ES-I3 (cell line): ENCODE results near the gene TOB2.
A peak's percentile ranks its signal among the peaks of the same experiment; 100 is the strongest.
"Not testable (repeated sequence)": the region's sequence is repeated elsewhere in the genome, so short reads cannot be mapped to it uniquely, and the experiment has no call there.

Source experiments
- H3K36me3 ChIP-seq: 2 replicates; pipeline ENCODE4 v1.6.1; 2013; ENCODE audit warnings: mild to moderate bottlenecking, low read length, control low read depth, moderate library complexity; ENCODE audit not compliant: insufficient read depth
- H3K4me1 ChIP-seq: 2 replicates; pipeline ENCODE4 v1.6.1; 2013; ENCODE audit warnings: mild to moderate bottlenecking, control low read depth, low read length; ENCODE audit not compliant: insufficient read depth
- H3K9ac ChIP-seq: 2 replicates; pipeline ENCODE4 v1.6.1; 2013; ENCODE audit warnings: low read depth, mild to moderate bottlenecking, low read length, moderate library complexity
- H3K9me3 ChIP-seq: 2 replicates; pipeline ENCODE4 v1.6.1; 2013; ENCODE audit warnings: mild to moderate bottlenecking, low read length, moderate library complexity; ENCODE audit not compliant: control insufficient read depth, insufficient read depth

Gene TOB2

DNA sequence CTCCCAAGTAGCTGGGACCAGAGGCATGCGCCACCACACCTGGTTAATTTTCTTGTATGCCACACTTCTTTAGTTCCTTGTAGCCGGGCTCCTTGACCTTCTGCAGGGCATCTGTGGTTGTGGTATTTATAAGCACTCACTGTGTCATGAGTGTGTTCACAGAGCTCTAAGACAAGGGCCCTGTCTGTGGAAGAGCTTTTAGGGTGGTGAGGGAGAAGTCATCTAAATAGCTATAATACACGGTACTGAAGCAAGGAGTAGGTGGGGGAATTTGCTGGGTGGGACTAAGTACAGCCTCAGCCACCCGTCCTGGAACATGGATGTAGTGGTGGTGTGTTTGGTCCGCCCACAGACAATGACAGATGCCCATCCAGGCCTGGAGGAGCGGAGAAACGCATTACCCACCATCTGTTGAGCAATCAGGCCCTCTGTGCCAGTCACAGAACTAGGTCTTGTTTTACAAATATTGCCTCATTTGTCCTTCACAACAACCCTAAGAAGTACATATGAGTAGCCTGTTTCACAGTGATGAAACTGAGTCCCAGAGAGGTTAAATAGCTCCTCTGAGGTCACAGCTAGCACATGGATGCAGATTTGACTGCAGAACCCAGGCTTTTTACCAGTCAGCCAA lies 32.4 kb upstream of the TOB2 start:
- H3K9ac ChIP-seq = no peak overlapping the region
- peaks cover 20% of the 10 kb centered on the region for H3K4me1 ChIP-seq
- H3K9me3 ChIP-seq = no peaks in the 10 kb centered on the region
- H3K36me3 ChIP-seq = peaks cover 3% of the 10 kb centered on the region; the same call in 1 of the 2 replicates

DNA sequence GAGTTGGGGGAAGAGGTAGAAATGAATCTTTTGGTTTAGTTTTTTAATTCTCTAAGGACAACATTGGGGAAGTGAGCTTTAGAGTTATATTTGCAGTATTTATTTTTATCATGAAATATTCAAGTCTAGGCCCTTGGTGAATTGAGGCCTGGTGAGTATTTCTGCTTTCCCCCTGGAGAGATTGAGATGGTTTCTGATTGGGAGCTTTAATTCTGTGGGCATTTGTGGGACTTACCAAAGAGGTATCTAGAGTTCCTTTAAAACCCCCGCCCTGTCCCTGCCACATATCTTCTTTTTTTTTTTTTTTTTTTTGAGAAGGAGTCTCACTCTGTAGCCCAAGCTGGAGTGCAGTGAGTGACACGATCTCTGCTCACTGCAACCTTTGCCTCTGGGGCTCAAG lies 31.9 kb upstream of the TOB2 start:
- H3K4me1 ChIP-seq = peaks cover 20% of the 10 kb centered on the region
- H3K9me3 ChIP-seq = no peaks in the 10 kb centered on the region
- no peak overlapping the region for H3K9ac ChIP-seq
- no peaks in the 10 kb centered on the region for H3K36me3 ChIP-seq

DNA sequence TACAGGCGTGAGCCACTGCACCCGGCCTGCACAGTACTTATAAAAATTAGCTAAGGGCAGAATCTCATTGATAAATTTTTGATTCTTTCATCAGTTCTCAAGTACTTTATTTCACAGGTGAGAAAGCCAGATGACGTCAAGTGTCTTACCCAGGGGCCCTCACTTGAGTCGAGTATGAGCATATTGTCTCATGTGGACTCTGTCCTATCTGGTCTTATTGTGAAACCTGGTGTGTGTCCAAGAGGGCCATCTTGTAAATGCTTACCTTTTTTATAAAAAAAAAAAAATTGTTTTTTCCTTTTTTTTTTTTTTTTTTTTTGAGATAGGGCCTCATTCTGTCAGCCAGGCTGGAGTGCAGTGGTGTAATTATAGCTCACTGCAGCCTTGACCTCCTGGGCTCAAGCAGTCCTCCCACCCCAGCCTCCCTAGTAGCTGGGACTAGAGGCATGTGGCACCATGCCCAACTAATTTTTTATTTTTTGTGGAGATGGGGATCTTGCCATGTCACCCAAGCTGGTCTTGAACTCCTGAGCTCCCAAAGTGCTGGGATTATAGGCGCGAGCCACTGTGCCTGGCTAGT lies 28.4 kb upstream of the TOB2 start:
- Histone ChIP-seq H3K36me3 (no peaks in the 10 kb centered on the region), H3K9me3 (no peaks in the 10 kb centered on the region), H3K4me1 (peaks cover 2% of the 10 kb centered on the region), H3K9ac (no peak overlapping the region)

DNA sequence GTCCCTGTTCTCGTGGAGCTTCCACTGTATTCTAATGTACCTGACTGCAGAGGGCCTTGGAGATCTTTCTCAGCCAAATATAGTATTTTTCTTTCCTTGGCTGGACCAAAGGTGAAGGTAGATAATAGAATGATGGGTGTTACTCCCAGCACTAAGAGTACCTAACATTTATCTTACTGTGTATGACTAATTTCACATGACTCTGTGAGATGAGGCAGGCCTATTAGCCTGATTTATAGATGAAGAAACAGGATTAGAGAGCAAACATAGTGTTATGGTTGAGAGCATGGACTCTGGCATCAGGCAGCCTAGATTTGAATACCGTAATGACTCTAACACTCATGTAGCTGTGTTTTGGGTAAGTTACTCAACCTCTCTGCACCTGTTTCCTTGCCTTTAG lies 25.0 kb upstream of the TOB2 start:
- no peak overlapping the region for H3K9ac ChIP-seq
- H3K36me3 ChIP-seq = peaks cover 4% of the 10 kb centered on the region; the same call in 1 of the 2 replicates

DNA sequence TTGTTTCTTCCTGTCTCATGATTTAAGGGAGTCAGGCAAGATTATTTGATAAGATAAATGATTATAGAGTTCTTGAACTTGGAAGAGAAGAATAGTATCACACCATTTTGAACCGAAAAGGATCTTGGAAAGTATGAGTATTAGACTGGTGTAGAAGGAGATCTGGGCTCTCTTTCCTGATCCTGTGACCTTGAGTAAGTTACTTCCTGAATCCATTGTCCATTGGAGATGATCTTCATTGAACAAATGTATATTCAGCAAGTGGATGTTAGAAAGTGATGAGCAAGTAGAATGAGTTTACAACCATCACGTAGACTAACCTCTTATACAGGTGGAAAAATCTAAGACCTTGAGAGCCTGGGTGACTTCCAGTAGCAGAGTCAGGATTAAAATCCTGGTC lies 24.3 kb upstream of the TOB2 start:
- Histone ChIP-seq H3K36me3 (peaks cover 10% of the 10 kb centered on the region), H3K9me3 (no peaks in the 10 kb centered on the region), H3K4me1 (peaks cover 5% of the 10 kb centered on the region), H3K9ac (no peak overlapping the region)

More for the DNA sequence above, 25.0 kb upstream of the TOB2 start:
- no peaks in the 10 kb centered on the region for H3K9me3 ChIP-seq
- peaks cover 5% of the 10 kb centered on the region for H3K4me1 ChIP-seq

DNA sequence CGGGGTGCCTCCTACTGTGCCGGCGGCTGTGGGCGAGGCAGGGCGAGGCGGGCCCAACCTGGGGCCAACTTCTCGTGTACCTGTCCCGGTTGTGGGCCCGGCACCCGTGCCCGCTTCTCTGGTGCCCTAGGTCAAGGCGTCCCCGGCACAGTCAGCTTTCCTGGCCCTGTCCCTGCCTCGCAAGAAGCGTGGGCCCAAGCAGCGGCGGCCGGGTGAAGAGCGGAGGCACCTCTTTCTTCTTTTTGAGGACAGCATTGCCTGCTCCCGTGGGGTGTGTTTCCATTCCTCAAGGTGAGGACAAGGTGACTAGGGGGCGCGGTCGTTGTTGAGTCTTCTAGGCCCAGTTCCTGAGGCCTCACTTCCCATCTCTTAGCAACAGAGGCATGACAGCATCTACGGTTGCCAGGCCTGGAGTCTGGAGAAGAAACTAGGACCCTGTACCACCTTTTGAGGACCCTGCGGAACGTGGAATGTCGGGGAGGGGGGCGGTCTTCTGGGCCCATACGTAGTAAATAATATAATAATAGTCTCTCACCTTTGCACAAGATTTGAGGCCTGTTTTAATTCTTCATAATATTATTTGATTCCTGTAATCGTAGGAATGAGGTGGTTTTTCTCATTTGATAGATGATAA lies 22.7 kb upstream of the TOB2 start:
- peaks cover 21% of the 10 kb centered on the region for H3K36me3 ChIP-seq
- H3K9me3 ChIP-seq = no peaks in the 10 kb centered on the region
- peaks cover 5% of the 10 kb centered on the region for H3K4me1 ChIP-seq
- H3K9ac ChIP-seq = peak overlapping the region; percentile 91

DNA sequence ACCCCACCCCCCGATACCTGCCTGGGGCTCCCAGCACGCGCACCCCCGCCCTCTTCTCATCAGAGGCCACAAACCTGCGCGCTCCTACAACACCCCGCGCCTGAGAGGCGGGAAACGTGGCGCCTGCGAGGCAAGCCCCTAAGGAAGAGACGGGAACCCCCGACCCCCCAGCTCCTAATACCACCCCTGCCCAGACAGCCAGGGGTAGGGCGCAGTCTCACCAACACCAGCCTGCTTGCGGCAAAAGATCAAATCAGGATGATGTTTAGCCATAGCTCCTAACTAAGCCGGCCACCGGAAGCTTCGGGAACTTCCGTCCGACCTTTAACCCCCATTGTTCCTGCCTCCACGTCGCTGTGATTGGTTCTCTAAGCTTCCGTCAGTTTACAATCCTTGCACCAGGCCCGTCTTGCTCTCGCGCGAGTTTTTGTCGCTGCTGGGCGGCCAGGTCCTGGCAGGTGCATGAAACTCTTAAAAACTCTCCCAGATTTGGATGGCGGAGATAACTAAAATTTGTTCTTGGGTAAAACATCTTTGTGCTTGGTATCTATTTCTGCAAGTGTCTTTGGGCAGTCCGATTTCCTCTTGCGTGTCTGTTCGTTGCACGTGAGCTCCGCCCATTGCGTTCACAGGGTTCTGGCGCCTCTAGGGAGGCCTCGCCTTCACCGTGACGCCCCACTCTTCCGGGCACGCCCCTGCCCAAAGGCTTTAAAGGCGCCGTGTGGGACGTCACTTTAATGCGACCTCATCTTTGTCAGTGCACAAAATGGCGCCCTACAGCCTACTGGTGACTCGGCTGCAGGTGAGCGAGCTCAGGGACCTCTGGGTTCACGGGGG lies 22.0 kb upstream of the TOB2 start, which contains the start of the genes ACO2 and PHF5A:
Gene ACO2, plus strand, starts transcription at position 737 of the 837 bp plus-strand sequence. Its CDS starts 30 bp downstream, at position 767.
Gene PHF5A, minus strand, starts transcription at position 312 of the 837 bp plus-strand sequence. Its CDS starts 39 bp downstream, at position 273.
- H3K4me1 ChIP-seq = peaks cover 5% of the 10 kb centered on the region
- no peaks in the 10 kb centered on the region for H3K9me3 ChIP-seq
- H3K9ac ChIP-seq = peak within 1 kb of the TSS; percentile 91
- peaks cover 27% of the 10 kb centered on the region for H3K36me3 ChIP-seq

DNA sequence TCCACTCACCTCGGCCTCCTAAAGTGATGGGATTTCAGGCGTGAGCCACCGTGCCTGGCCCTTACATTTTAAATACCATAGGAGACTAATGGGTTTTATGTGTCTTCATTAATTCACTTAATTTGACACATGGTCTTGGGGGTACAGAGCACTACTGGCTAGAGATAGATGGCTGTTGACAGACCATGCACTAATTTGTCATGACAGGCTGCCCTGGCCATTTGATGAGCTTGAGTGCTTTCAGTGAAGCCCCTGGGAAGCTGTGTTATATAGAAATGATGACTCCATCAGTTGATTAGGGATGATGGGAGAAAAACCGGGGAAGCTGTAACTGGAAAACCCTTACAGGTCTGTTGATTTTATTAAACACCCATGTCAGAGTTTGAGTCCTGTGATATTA lies 15.3 kb upstream of the TOB2 start:
- Histone ChIP-seq H3K36me3 (peaks cover 33% of the 10 kb centered on the region), H3K9ac (no peak overlapping the region), H3K9me3 (no peaks in the 10 kb centered on the region), H3K4me1 (no peaks in the 10 kb centered on the region)

DNA sequence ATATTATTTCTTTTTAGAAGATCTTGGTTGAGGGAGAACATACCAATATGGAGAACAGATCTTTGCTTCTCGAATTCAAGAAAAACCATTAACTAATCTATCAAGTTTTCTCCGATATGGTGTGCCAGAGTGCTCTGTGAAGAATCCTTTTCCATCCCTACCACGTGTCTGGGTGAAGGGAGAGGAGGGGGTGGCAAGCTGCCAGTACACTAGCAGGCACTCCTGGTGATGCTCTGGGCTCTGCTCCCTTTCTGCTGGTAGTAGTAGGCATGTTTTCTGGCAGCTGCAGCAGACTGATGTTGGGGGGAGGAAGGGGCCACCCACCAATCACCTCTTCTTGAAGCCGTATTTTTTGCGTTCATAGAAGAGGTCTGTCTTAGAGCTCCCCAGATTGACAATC lies 13.5 kb upstream of the TOB2 start:
- H3K9ac ChIP-seq, H3K4me1 ChIP-seq, H3K9me3 ChIP-seq: not testable (repeated sequence)
- H3K36me3 ChIP-seq = peaks cover 23% of the 10 kb centered on the region

DNA sequence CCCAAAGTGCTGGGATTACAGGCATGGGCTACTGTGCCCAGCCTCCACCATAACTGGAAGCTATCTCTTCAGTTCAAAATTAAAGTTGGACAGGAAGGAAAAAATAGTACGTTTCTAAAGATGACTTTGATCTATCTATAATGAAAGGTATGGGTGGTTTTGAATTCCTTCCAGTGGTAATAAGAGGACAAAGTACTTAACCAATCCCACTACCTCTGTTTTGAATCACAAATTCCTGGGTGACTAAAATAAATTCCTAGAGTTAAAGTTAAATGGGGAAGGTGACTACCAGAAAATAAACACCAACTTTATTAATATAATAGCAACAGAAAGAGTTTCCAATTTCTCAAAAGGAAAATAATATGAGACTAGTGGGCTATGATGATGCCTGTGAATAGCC lies 12.8 kb upstream of the TOB2 start:
- no peak overlapping the region for H3K9ac ChIP-seq
- H3K36me3 ChIP-seq = peaks cover 17% of the 10 kb centered on the region
- no peaks in the 10 kb centered on the region for H3K9me3 ChIP-seq
- H3K4me1 ChIP-seq = no peaks in the 10 kb centered on the region

DNA sequence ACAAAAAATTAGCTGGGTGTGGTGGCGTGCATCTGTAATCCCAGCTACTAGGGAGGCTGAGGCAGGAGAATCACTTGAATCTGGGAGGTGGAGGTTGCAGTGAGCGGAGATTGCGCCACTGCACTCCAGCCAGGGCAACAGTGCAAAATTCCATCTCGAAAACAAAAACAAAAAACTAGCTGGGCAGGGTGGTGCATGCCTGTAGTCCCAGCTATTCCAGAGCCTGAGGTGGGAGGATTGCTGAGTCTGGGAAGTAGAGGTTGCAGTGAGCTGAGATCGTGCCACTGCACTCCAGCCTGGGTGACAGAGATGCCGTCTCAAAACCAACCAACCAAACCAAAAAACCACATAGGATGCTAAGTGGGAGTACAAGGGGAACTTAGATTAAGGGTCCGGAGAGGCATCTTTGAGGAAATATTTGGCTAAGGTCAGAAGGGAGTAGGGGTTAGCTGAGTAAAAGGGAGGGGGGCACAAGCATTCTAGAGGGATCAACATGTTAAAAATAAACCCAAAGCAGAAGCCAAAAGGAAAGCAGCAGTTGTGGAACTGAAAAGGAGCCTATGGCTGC lies 11.6 kb upstream of the TOB2 start:
- Histone ChIP-seq H3K9ac (no peak overlapping the region), H3K9me3 (no peaks in the 10 kb centered on the region), H3K4me1 (no peaks in the 10 kb centered on the region), H3K36me3 (peaks cover 10% of the 10 kb centered on the region)

DNA sequence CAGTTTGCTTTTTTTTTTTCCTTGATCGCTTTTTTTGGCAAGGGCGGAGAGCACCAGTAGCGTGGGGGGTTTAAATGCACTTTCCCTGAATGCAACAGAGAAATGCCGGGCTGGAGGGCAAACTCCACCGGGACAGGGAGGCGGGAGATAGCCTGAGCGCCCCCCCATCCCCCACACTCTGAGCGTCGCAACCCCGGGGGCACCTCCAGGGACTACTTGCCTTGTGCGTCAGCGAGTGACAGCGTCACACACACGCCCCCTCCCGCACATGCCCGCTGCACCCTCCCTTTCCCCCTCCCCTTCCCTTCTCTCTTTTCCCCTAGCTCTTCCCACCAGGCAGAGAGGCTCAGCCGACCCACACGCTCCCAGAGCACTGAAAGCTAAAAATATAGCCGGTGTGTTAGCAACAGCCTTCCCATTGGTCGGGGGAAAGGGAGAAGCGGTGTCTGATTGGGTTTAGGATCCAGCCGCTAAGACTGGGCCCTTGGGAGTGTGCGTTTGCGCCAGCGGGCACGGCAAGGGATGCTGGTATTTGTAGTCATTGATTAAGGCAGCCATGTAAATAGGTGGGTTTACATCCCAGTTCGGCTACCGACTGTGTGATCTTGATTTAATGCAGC lies 1.7 kb upstream of the TOB2 start:
- peak overlapping the region; percentile 98 for H3K9ac ChIP-seq
- H3K9me3 ChIP-seq = no peaks in the 10 kb centered on the region
- H3K4me1 ChIP-seq = no peaks in the 10 kb centered on the region

DNA sequence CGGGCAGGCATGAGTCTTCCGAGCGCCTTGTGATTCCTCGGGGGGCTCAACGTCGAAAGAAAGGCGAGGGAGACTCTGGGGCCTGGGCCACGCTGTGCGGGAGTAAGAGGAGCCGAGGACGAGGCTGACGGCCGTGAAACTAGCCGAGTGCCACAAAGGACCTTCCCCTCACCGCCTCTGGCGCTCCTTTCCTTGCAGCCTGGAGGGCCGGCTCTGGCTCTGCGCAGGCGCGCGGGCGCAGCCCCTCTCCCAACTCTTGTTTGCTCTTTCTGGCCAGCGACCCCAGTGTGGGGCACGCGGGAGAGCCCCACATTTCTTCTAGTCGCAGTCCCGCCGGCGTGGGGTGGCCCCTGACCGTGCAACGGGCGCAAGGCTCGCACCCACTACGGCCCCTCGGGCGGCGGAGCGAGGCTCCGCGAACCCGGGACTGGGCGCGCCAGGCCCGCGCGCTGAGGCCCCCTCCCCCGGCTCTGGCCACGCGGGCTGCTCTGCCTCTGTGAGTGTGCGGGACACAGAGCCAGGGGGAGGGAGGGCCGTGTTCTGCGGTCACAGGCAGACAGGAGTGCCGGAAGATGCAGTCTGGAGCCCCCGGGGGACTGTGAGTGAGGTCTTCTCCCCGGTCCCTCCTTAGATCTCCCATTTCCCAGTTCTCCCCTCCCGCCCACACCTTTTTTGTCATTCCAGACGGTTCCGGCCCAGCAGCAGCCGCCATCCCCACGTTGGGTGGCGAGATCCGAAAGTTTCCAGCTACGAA lies 1.0 kb upstream of the TOB2 start:
- Histone ChIP-seq H3K4me1 (no peaks in the 10 kb centered on the region), H3K36me3 (peaks cover 5% of the 10 kb centered on the region; the same call in 1 of the 2 replicates), H3K9me3 (no peaks in the 10 kb centered on the region), H3K9ac (peak overlapping the region; percentile 98)

More for the DNA sequence above, 1.7 kb upstream of the TOB2 start:
- H3K36me3 ChIP-seq = peaks cover 5% of the 10 kb centered on the region; the same call in 1 of the 2 replicates
